HPDE6-E6E7 (cell line): ENCODE data around the gene CLIP3.
"Not testable (repeated sequence)": the region's sequence is repeated elsewhere in the genome, so short reads cannot be mapped to it uniquely, and the experiment has no call there.

Experiments used
- DNase-seq: peaks from one replicate; pipeline ENCODE4 v3.0.0; 2011; ENCODE audit warnings: missing footprints; ENCODE audit errors: extremely low spot score

CLIP3 gene

GRCh38 chr19:36008336-36008978 lies 24.2 kb downstream of the CLIP3 start, which contains the start of gene SYNE4:
Gene SYNE4 (minus strand): TSS chr19:36008813. CDS start chr19:36008681, 132 bp downstream.
- no peak for DNase-seq

GRCh38 chr19:36006955-36007354 lies 25.7 kb downstream of the CLIP3 start:
- DNase-seq, result no peak

GRCh38 chr19:36003284-36003683 lies 29.4 kb downstream of the CLIP3 start:
- no peak for DNase-seq

GRCh38 chr19:36001605-36002004 lies 31.1 kb downstream of the CLIP3 start:
- DNase-seq, result no peak

GRCh38 chr19:35996777-35997176 lies 35.9 kb downstream of the CLIP3 start:
- no peak for DNase-seq

GRCh38 chr19:35995048-35995993 lies 37.4 kb downstream of the CLIP3 start, which contains the start of gene SDHAF1:
Gene SDHAF1 (plus strand): TSS chr19:35995188. CDS start chr19:35995275, 87 bp downstream.
- peak; percentile 95 for DNase-seq

GRCh38 chr19:35993923-35994598 lies 38.6 kb downstream of the CLIP3 start:
- DNase-seq, result no peak

- DNase-seq, result no peak
Observed at GRCh38 chr19:35992907-35993765, 39.5 kb downstream of the CLIP3 start.

GRCh38 chr19:35991731-35992450 lies 40.8 kb downstream of the CLIP3 start:
- DNase-seq, result no peak

GRCh38 chr19:35990771-35991730 lies 41.6 kb downstream of the CLIP3 start:
- no peak for DNase-seq

- DNase-seq, result no peak
Observed at GRCh38 chr19:35990156-35990555, 42.5 kb downstream of the CLIP3 start.

- DNase-seq, result no peak
Observed at GRCh38 chr19:35988824-35989223, 43.8 kb downstream of the CLIP3 start.

GRCh38 chr19:35987571-35987896 lies 45.1 kb downstream of the CLIP3 start:
- DNase-seq, result no peak

GRCh38 chr19:35986664-35987570 lies 45.8 kb downstream of the CLIP3 start:
- DNase-seq, result no peak

GRCh38 chr19:35986111-35986510 lies 46.6 kb downstream of the CLIP3 start:
- no peak for DNase-seq

- no peak for DNase-seq
Observed at GRCh38 chr19:35983177-35983576, 49.5 kb downstream of the CLIP3 start.

- not testable (repeated sequence) for DNase-seq
Observed at GRCh38 chr19:35980997-35981396, 51.7 kb downstream of the CLIP3 start.

- DNase-seq, result no peak
Observed at GRCh38 chr19:35978832-35979365, 53.8 kb downstream of the CLIP3 start.
